ENCODE results near the gene KLRK1.

Gene KLRK1

DNA sequence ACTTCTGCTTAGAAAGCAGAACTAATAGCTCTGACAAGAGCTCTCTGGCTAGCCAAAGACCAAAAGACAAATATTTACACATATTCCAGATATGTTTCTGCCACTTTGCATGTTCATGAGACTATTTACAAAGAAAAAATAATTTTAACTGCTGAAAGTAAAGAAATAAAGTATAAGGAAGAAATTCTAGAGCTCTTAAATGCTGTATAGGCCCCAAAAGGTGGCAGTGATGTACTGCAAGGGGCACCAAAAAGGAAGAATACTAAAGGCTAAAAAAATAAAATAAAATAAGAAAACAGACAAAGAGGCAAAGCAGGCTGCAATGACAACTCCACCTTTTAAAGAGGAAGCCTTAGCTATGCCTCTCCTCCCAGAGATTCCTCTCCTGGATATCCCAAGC is 23.0 kb downstream of the KLRK1 start:
- DNase-seq (ENCODE audit: low read depth in 1 of 2, low spot score in 1 of 2), result no peak
- TF ChIP-seq GABPA (IDR thresholded peaks at IDR 0.05; ENCODE audit: low read depth) (no peak), REST (IDR thresholded peaks at IDR 0.05; ENCODE audit: insufficient replicate concordance, low read depth) (no peak)
- Histone ChIP-seq H3K27me3 (ENCODE audit: insufficient read depth, poor library complexity, severe bottlenecking) (no peaks in the 10 kb centered on the region), H3K4me3 (replicated peaks; ENCODE audit: insufficient read depth, low read length) (no peak overlapping the region), H3K27ac (replicated peaks) (no peak overlapping the region)

DNA sequence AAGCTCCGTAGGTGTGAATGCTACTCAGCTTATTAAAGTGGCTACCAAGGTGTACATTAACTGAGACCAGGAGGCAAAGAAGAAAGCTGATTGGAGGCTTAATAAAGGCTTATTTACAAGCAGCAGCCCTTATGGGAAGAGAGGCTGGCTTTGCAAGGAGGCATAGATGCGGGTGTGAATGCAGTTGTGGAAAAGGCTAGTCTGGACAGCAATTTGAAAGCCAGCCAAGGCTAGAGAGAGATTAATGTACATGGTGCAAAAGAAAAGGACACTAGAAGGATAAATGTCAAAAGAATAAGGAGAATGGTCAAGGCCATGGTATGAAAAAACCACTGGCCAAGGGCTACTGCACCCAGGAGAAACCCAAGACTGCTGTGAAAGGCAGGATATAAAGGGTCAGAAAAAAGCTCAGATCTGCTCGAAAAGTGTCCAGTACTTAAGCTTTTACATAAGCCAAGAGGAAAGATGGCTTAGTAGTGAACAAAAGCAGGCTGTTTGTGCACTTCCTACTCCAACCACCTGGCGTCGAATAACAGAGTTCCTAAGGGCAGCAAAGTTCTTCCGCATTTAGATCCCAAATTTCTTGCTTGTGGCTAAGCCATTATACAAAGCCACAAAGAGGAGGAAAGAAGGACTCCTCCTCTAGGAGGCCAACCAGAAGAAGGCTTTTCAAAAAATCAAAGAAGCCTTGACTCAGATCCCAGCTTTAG is 24.0 kb downstream of the KLRK1 start:
- peak in 1 of 2 experiments; percentile 6 for DNase-seq (ENCODE audit: low read depth in 1 of 2, low spot score in 1 of 2)
- Histone ChIP-seq H3K27me3 (ENCODE audit: insufficient read depth, poor library complexity, severe bottlenecking) (no peaks in the 10 kb centered on the region), H3K4me3 (replicated peaks; ENCODE audit: insufficient read depth, low read length) (no peak overlapping the region; the same call in 1 of the 2 replicates), H3K27ac (replicated peaks) (peak overlapping the region; percentile 80)
- no peak for TF ChIP-seq SPI1 (IDR thresholded peaks at IDR 0.05; ENCODE audit: borderline replicate concordance, low read depth)
- TF ChIP-seq, protein P1, sequence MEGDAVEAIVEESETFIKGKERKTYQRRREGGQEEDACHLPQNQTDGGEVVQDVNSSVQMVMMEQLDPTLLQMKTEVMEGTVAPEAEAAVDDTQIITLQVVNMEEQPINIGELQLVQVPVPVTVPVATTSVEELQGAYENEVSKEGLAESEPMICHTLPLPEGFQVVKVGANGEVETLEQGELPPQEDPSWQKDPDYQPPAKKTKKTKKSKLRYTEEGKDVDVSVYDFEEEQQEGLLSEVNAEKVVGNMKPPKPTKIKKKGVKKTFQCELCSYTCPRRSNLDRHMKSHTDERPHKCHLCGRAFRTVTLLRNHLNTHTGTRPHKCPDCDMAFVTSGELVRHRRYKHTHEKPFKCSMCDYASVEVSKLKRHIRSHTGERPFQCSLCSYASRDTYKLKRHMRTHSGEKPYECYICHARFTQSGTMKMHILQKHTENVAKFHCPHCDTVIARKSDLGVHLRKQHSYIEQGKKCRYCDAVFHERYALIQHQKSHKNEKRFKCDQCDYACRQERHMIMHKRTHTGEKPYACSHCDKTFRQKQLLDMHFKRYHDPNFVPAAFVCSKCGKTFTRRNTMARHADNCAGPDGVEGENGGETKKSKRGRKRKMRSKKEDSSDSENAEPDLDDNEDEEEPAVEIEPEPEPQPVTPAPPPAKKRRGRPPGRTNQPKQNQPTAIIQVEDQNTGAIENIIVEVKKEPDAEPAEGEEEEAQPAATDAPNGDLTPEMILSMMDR (IDR thresholded peaks at IDR 0.05; ENCODE audit: insufficient read depth, low read length), result peak; percentile 6

DNA sequence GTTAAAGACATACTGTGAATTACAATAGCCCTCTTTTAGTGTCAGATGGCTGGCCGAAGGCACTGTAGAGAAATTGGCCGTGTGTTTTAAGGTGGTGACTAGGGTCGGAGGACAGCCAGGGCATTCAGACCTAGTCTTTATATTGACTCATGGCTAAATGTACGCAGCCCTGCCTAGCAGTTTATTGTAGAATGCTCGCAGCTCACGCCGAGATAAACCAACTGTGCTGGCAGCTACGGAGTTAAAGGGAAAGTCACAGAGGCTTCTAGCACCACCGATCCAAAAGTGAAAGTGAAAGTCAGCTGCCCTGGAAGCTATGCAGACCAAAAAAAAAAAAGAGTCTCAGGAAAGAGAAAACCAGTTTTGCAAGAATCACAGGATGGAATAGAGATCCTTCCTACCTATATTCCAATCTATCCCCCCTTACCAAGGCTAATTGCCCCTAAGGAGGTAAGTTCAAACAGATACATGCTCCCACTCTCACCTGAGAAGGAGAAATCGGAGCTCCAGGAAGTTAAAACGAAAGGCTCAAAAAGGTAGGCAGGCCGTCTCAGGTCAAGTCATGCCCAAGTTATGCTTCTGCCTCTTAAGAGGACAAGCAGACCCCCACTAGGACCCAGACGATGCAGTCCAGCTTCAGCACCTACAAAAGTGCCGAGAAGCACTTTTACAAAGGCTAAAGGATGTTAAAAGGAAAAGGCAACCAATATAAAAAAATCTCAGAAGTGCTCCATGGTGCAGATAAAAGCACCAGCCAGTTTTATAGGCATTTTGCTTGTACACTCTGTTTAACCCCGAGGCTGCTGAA is 24.8 kb downstream of the KLRK1 start:
- H3K4me3 ChIP-seq (replicated peaks; ENCODE audit: insufficient read depth, low read length), result peak overlapping the region; percentile 57
- no peaks in the 10 kb centered on the region for H3K27me3 ChIP-seq (ENCODE audit: insufficient read depth, poor library complexity, severe bottlenecking)
- DNase-seq (ENCODE audit: low read depth in 1 of 2, low spot score in 1 of 2), result peak in 1 of 2 experiments; percentile 68
- H3K27ac ChIP-seq (replicated peaks), result peak overlapping the region; percentile 80
- TF ChIP-seq REST (IDR thresholded peaks at IDR 0.05; ENCODE audit: insufficient replicate concordance, low read depth), result no peak
- no peak for TF ChIP-seq GABPA (IDR thresholded peaks at IDR 0.05; ENCODE audit: low read depth)
- TF ChIP-seq, protein P1 (IDR thresholded peaks at IDR 0.05; ENCODE audit: insufficient read depth, low read length), result no peak
- TF ChIP-seq SPI1 (IDR thresholded peaks at IDR 0.05; ENCODE audit: borderline replicate concordance, low read depth), result no peak
- no peak for TF ChIP-seq POLR2AphosphoS5 (IDR thresholded peaks at IDR 0.05; ENCODE audit: low read depth)
